Activated CD8-positive, alpha-beta memory T cell treated with anti-CD3 and anti-CD28 coated beads for 48 hours (primary cell): Measurements from ENCODE around the gene CEL.
"Not testable (repeated sequence)": the region's sequence is repeated elsewhere in the genome, so short reads cannot be mapped to it uniquely, and the experiment has no call there.

ENCODE experiments used
- DNase-seq, 3 experiments: peaks; one replicate each; pipeline ENCODE4 v3.0.0-alpha.2; 2020; ENCODE audit warnings: low read depth in 2 of 3, low spot score in 2 of 3

CEL gene

GRCh38 chr9:133046196-133046899, 15.4 kb upstream of the CEL start:
- DNase-seq, result no peak

GRCh38 chr9:133046900-133047295, 14.9 kb upstream of the CEL start:
- no peak for DNase-seq

GRCh38 chr9:133048595-133048994, 13.2 kb upstream of the CEL start:
- no peak for DNase-seq

- DNase-seq, result no peak
Observed at GRCh38 chr9:133049043-133049442, 12.7 kb upstream of the CEL start.

GRCh38 chr9:133050142-133050541, 11.6 kb upstream of the CEL start:
- no peak for DNase-seq

- DNase-seq, result no peak
Observed at GRCh38 chr9:133050781-133051180, 11.0 kb upstream of the CEL start.

- DNase-seq, result no peak
Observed at GRCh38 chr9:133051281-133051900, 10.4 kb upstream of the CEL start.

- no peak for DNase-seq
Observed at GRCh38 chr9:133051966-133052539, 9.7 kb upstream of the CEL start.

GRCh38 chr9:133054194-133054890, 7.4 kb upstream of the CEL start:
- no peak for DNase-seq

- no peak for DNase-seq
Observed at GRCh38 chr9:133054966-133055365, 6.8 kb upstream of the CEL start.

- DNase-seq, result no peak
Observed at GRCh38 chr9:133055788-133056420, 5.9 kb upstream of the CEL start.

GRCh38 chr9:133056533-133056932, 5.2 kb upstream of the CEL start:
- no peak for DNase-seq

- DNase-seq, result no peak
Observed at GRCh38 chr9:133057006-133057405, 4.8 kb upstream of the CEL start.

- DNase-seq, result no peak
Observed at GRCh38 chr9:133057553-133057952, 4.2 kb upstream of the CEL start.

GRCh38 chr9:133058071-133058470, 3.7 kb upstream of the CEL start:
- DNase-seq, result no peak

GRCh38 chr9:133058550-133059320, 3.0 kb upstream of the CEL start:
- no peak for DNase-seq

GRCh38 chr9:133059623-133060022, 2.2 kb upstream of the CEL start:
- DNase-seq, result no peak

- no peak for DNase-seq
Observed at GRCh38 chr9:133060417-133060841, 1.4 kb upstream of the CEL start.

- not testable (repeated sequence) for DNase-seq
Observed at GRCh38 chr9:133061019-133061763, 590 bp upstream of the CEL start.

GRCh38 chr9:133062569-133062968, 788 bp downstream of the CEL start:
- DNase-seq, result not testable (repeated sequence)
